Stimulated activated CD8-positive, alpha-beta memory T cell treated with anti-CD3 and anti-CD28 coated beads, Interleukin-4, amount 100 ng/mL, for 4 hours (primary cell): ENCODE results near the gene SELENOI.
"Not testable (repeated sequence)": the region's sequence is repeated elsewhere in the genome, so short reads cannot be mapped to it uniquely, and the experiment has no call there.

Experiments
- DNase-seq, 2 donors: peaks; one replicate each; pipeline ENCODE4 v3.0.0-alpha.2; 2020; ENCODE audit warnings: low read depth in 2 of 2, low spot score in 1 of 2

Gene SELENOI

DNA sequence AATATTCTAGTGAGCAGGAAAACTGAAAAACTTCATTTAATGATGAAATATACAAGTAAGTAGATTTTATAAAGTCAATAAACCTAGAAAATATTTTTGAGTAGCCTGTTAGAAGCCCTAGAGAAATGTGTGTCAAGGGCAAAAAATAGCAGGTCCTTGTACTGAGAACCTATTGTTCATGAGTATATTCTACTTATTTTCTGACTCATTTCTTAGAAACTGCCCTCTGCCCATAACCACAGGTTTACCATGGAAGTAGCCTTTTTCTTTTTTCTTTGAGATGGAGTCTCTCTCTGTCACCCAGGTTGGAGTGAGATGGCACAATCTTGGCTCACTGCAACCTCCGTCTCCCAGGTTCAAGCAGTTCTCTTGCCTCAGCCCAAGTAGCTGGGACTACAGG is 19.4 kb upstream of the SELENOI start:
- DNase-seq, result no peak

DNA sequence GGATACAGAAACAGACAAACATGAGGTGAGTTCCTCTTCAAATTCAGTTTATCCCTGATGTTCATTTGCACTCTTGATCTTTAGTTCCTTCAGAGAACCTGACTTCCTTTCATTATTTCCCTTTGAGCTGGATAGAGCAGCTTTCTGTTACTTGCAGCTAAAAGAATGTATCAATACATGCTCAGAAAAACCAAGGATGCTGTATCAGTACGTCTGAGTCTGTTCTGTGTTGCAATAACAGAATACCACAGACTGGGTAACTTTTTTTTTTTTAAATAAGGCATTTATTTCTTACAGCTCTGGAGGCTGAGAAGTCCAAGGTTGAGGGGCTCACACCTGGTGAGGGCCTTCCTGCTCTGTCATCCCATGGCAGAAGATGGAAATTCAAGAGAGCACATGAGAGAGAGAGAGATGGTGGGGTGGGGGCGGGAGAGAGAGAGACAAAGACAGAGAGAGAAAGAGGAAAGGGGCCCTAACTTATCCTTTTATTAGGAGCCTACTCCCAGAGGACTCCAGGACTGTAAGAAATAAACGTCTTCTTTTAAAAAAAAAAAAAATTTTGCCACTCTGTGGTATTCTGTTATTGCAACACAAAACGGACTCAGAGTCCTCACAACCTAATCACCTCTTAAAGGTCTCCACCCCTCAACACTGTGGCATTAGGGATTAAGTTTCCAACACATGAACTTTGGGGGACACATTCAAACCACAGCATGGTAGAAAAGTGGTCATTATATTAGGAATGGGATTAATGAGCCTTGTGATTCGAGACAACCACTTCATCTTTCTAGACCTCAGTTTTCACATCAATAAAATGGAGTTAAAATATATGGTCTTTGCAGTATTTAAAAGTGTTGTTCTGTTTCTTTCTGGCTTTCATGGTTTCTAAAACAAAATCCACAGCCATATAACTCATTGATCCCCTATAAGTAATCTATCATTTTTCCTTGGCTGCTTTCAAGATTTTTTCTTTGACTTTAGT is 18.4 kb upstream of the SELENOI start:
- no peak for DNase-seq

DNA sequence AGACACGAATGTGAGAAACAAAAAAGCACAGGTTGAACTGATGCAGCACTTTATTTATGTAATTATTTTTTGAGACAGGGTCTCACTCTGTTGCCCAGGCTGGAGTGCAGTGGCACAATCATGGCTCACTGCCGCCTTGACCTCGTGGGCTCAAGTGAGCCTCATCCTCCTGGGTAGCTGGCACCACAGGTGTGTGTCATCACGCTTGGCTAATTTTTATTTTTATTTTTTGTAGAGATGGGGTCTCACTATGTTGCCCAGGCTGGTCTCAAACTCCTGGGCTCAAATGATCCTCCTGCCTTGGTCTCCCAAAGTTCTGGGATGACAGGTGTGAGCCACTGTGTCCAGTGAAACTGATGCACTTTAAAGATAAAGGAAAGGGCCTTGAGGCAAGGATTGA is 16.9 kb upstream of the SELENOI start:
- DNase-seq, result not testable (repeated sequence)

DNA sequence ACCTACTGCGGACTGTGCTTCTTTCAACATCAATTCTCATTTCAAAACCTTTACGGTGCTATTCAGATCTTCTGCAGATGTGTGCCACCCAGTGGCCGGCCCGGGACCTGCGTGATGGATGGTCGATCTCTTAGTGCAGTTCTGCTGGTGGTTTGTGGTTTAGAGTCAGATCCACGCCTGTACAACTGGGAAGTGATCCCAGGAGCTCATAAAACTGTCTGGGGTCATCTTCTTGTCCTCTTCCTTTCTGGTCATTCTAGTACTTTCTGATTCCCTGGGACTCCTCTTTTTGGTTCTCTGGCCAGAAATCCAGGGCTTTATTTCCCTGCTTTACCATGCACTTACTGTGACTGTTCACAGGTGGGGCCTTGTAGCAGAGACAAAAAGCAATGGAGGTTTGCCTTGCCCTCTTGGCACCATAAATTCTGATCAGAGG is 15.8 kb upstream of the SELENOI start:
- peak; percentile 59 to 61 for DNase-seq

GRCh38 chr2:26330604-26331003 is 15.3 kb upstream of the SELENOI start:
- no peak for DNase-seq

DNA sequence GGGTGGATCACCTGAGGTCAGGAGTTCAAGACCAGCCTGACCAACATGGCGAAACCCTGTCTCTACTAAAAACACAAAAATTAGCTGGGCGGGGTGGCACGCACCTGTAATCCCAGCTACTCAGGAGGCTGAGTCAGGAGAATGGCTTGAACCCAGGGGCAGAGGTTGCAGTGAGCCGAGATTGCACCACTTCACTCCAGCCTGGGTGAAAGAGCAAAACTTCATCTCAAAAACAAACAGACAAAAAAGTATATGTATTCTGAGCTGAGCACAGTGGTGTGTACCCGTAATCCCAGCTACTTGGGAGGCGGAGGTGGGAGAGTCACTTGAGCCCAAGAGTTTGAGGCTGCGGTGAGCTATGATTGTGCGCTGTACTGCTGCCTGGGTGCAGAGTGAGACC is 14.6 kb upstream of the SELENOI start:
- not testable (repeated sequence) for DNase-seq

GRCh38 chr2:26333293-26333692 is 12.7 kb upstream of the SELENOI start:
- DNase-seq, result no peak

- DNase-seq, result no peak
Measured at GRCh38 chr2:26335231-26335630, 10.7 kb upstream of the SELENOI start.

DNA sequence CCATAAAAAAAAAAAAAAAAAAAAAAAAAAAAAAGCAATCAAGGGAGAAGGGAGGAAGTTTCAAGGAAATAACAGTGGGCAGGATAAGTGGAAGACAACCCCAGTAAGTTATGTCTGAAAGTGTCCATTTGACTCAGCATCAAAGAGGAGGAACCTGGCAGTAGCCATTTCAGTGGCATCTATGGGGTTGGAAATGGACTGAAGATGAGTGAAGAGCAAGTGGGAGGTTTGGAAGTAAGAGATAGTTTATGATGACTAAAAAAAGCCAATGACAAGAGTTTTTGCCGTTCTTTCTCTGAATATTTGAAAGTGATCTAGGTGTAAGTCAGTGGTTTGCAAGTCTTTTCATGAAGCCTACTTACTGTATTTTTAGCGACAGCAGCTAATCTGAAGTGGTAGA is 9.2 kb upstream of the SELENOI start:
- no peak for DNase-seq

DNA sequence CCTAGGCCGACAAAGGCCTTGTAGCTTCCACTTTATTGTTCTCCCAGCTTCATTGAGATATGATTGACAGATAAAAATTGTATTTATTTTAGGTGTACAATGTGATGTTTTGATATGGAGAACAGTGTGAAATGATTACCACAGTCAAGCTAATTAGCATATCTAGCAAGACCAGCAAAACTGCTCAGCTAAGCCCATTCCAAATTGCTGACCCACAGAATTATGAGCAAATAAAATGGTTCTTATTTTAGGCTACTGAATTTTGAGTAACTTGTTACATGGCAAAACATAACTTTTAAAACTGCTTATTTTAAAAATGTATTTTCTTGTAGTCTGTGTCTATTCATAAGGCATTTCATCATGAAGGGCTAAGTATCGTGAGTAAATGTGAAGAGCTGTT is 8.6 kb upstream of the SELENOI start:
- no peak for DNase-seq

- no peak for DNase-seq
Measured at GRCh38 chr2:26340831-26341230, 5.1 kb upstream of the SELENOI start.

GRCh38 chr2:26344581-26345282 is 1.2 kb upstream of the SELENOI start:
- no peak for DNase-seq

- DNase-seq, result no peak
Measured at GRCh38 chr2:26345283-26345544, 729 bp upstream of the SELENOI start.

- DNase-seq, result peak; percentile 20
Measured at GRCh38 chr2:26346454-26347053, 611 bp downstream of the SELENOI start, which contains the start of gene ADGRF3. Gene ADGRF3 (minus strand): TSS chr2:26346789. CDS start chr2:26346234, 555 bp downstream.

DNA sequence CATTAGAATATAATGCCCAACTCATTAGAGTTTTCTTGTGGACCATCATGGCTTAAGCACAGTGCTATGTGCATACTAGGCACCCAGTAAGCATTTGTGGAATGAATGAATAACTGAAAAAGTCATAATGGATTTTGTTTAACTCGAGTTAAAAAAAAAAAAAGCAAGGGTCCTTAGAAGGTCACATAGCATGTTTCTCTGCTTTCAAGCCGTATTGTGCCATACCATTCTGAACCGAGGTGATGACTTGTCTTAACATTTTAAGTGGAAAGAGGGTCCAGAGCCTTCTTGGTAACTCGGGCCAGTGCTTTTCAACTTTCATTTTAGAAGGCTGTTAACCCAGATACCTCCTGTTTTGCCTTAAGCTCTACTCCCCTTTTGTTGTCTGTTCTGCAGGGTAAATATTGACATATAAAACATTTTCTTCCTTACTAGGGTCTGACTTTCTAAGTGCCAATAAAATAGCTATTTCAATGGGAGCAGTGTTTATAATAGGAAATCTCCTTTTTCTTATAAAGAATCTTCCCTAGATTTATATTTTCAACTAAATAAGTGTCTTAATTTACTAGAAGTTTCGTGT is 1.4 kb downstream of the SELENOI start:
- no peak for DNase-seq

GRCh38 chr2:26349690-26350089 is 3.7 kb downstream of the SELENOI start:
- DNase-seq, result no peak

GRCh38 chr2:26351375-26352090 is 5.6 kb downstream of the SELENOI start:
- no peak for DNase-seq

DNA sequence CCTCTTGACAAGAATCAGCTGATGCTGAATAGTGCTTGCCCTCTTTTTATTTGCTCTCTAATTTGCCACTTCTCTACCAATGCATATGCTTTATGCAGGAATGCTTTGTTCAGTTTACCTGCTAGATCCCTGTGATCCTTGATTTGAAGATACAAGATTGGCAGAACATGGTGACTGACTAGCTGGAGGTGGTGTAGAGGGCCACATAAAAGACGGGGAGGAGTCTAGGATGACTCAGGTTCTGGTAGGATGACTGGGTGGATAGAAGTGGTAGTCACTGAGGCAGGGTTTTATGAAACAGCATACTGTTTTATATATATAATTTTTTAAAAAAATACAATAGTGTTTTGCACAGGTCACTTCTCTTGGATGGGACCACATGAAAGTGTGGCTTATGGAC is 6.9 kb downstream of the SELENOI start:
- no peak for DNase-seq

DNA sequence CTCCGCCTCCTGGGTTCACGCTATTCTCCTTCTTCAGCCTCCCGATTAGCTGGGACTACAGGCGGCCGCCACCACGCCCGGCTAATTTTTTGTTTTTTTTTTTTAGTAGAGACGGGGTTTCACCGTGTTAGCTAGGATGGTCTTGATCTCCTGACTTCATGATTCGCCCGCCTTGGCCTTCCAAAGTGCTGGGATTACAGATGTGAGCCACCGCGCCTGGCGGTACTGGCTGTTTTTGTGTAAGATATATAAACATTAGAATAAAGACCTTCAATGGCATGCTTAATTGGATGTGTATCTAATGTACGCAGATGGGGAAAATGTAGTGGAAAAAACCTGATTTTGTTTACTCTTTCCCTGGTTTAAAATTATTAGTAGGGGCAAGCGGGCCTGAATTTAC is 8.5 kb downstream of the SELENOI start:
- not testable (repeated sequence) for DNase-seq

DNA sequence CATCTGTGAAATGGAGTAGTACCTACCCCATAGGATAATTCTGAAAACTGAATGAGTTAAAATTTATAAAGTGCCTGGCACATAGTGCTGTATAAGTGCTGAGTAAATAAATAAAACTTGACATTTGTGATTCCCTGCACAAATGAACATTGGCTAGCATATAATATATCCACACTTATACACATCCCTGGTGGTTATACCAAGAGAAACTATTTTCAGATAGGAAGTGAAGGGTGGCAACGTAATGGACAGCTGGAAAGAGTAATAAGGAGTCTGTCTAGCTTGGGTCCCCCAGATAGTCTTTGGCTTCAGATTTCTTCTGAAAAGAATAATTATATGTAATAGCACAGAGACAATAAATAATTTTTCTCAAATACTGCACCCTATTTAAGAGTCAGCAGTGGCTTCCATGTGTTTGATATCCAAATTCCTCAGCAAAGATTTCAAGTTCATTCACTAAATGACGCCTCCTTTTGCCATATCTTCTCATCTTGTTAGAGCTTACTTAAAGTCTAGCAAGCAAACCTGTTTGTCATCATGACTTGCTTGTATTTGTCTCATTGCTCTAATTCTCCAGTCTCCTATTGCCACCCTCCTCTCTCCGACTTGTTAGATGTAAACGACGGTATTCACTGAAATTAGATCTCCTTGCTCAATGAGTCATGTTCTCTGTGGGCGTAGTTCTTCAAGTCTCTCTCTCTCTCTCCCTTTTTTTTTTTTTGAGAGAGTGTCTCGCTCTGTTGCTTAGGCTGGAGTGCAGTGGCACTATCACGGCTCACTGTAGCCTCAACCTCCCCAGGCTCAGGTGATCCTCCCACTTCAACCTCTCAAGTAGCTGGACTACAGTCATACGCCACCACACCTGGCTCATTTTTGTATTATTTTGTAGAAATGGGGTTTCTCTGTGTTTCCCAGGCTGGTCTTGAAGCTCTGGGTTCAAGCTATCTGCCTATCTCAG is 9.4 kb downstream of the SELENOI start:
- no peak for DNase-seq
